ENCODE data around the gene SPEM2. TPM values are rescaled to one million over a fixed set of nuclear protein-coding genes. Genes with fewer than 3 reads are reported as not detected.

Gene SPEM2
- total RNA-seq: not detected

DNA sequence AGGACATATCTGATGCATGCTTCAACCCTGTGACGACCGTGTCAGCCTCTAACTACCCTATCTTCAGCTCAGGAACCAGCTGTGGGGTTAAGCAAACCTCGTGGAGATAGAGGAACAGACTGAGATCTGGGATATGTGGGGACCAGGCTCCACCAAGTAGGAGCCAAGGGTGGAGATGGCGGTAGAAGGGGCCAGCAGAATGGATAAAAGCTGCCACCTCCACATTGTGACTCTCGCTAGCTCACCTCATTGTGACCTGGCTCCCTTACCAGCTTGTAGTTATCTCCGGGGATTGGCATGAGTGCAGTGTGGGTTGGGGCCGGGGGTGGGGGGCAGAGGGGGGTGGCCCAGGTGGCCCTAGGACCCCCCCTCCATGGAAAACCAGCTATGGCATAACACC is at the start of gene SPEM2:
Gene SPEM2, plus strand, starts transcription at position 301 of the 400 bp plus-strand sequence. Its CDS starts 73 bp downstream, at position 374.

DNA sequence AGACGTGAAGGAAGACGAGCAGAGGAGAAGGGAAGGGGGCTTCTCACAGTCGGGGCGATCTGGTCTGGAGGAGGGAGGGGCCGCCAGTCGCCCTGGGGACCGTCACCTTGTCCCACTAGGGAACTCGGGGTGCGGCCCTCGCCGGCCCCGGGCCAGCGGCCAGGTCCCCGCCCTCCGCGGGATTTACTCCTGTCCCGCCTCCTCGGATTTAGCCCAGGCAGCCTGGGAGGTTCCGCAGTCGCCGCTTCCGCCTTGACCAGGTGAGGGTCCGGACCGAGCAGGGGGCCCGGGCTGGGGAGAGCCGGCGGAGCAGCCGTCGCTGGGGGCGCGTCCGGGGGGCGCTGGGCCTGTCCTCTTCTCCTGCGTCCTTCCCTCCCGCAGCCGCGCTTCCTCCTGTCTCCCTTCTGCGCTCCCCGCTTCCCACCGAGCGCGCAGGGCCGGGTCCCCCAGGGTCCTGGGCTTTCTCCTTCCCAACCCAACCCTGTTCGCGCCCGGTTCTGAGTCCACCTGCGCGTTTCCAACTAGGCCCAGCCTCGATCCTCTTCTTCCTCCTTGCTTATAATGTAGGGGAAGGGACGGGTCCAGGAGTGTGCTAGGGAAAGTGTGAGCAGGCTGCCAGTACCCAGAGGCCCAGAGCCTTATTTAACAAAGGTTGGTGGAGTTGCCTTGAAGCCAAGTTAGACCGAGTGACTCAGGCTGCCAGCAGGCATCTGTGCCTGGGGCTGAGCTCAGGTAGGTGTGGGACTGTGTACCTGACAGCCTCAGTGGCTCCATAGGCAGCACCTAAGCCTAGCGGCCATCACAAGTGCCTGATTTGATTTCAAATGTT is 44.3 kb upstream of the SPEM2 start, which contains the start of gene TNK1:
Gene TNK1, plus strand, starts transcription at position 235 of the 829 bp plus-strand sequence. CDS start 1,838 bp downstream, outside the sequence.

GRCh38 chr17:7394452-7395191 is 30.8 kb upstream of the SPEM2 start, which contains the start of gene PLSCR3:
Gene PLSCR3 (minus strand): TSS chr17:7394525. CDS start chr17:7394110, 415 bp downstream.

DNA sequence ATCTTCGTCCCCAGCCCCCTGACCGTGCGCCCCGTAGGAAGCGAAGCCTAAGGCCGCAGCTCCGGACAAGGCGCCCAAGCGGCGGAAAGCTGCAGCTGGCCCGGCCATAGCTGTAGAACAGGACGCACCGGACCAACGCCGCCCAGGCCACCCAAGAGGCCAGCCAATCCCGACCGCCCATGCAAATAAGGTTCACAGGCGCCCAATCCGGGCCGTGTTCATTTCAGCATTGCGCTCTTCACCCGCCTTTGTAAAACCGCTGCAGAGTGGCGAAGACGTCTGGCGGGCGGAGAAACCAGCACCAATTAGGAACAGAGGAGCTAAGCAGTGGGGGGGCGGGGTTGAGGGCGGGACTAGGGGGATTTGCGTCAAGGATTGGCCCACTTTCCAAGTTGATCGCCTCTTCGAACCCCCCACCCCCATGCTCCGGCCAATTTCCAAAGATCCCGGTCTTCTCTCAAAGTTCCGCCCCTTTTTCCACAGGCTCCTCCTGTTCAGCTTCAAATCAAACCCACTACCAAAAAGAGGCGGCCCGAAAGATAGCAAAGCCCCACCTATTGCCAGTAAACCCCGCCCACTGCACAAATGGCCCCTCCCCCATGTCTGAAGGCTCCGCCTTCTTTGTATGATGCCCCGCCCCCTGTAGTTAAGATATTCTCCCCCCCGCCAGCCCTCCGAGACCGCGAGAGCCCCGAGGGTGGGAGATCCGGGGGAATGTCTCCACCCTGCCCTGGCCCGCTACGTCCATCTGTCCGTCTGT is 21.3 kb upstream of the SPEM2 start, which contains the start of gene TMEM256:
Gene TMEM256, minus strand, starts transcription at position 121 of the 760 bp plus-strand sequence. Its CDS starts 13 bp downstream, at position 108.

DNA sequence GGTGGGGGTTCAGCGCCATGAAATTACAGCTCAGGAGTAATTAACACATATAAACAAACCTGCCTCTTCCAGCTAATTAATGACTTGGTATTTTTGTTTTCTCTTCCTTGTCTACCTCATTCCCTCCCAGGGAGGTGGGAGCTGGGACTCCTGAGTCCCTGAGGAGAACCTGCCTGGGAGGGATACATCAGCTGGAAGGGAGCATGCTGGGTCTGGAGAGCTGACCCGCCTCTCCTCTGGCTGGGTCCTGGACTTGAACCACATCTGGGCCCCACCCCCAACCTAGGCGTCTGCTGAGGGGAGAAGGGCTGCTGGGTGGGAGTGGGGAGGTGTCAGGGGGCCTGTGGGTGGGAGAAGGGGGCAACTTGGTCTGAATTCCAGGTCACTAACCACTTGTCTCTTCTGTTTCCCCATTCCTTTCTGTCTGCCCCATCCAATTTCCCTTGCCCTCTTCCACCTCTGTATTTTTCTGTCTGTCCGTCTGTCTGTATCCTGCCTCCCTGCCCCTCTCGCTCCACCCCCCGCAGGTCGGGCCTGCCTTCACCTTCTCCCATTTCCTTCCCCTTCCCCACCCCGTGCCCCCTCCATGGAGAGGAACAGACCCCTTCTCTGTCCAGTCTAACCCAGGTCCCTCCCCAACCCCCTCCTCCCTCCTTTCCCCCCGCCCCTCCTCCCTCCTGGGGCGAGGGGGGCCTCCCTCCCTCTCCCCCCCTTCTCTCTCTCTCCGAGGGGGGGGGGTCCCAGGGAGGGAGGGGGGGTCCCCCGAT is 17.7 kb upstream of the SPEM2 start, which contains the start of gene NLGN2:
Gene NLGN2, plus strand, starts transcription at position 361 of the 767 bp plus-strand sequence. CDS start 411 bp downstream, outside the sequence.

GRCh38 chr17:7419819-7420610 is 5.4 kb upstream of the SPEM2 start, which contains the start of gene SPEM1:
Gene SPEM1 (plus strand): TSS chr17:7420324. CDS start chr17:7420385, 61 bp downstream.

DNA sequence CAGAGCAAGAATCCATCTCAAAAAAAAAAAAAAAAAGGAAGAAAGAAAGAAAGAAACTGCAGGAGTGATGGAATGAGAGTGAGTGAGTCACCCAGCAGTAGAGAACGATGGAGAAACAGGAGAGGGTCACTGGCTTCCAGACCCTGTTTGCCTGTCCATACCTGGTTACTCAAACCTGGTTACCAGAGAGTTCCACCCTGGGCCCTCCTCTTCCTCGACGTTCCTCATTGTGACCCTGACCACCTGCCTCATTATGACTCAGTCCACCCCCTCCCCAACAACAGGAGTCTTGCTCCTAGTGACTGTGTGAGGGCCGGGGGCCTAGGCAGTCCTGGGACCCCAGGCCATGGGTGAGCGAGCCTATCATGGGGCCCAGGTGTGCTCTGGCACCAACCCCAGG is 3.1 kb downstream of the SPEM2 start, which contains the start of gene SPEM3:
Gene SPEM3, plus strand, starts transcription at position 301 of the 400 bp plus-strand sequence. Its CDS starts 46 bp downstream, at position 347.

DNA sequence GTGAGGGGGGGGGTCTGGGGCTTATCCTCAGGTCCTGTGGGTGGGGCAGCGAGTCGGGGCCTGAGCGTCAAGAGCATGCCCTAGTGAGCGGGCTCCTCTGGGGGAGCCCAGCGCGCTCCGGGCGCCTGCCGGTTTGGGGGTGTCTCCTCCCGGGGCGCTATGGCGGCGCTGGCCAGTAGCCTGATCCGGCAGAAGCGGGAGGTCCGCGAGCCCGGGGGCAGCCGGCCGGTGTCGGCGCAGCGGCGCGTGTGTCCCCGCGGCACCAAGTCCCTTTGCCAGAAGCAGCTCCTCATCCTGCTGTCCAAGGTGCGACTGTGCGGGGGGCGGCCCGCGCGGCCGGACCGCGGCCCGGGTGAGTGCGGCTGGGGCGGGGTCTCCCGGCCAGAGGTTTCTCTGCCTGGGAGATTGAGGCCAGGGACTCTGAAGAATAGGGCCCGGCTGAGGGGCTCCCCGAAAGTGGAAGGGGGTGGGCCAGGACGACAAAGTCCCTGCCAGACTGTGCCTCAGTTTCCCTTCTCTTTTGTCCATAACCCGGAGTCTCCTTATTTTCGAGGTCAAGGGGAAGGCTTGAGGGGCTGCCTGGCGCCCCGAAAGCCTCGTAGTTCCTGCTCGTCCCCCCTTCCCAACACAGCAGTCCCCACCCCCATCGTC is 14.2 kb downstream of the SPEM2 start, which contains the start of gene FGF11:
Gene FGF11, plus strand, starts transcription at position 51 of the 651 bp plus-strand sequence. Its CDS starts 109 bp downstream, at position 160.

GRCh38 chr17:7444682-7445618 is 19.5 kb downstream of the SPEM2 start, which contains the start of gene CHRNB1:
Gene CHRNB1 (plus strand): TSS chr17:7445061. CDS start chr17:7445128, 67 bp downstream.

Other genes starting within 250 kb of the SPEM2 start
- 1 to 10 TPM in 1 of 2 experiments, under 1 TPM in 1; 0.63 to 1.2 TPM for gene ASGR1, start 246.2 kb upstream of the SPEM2 start, total RNA-seq
- gene DLG4, start 205.8 kb upstream of the SPEM2 start, total RNA-seq: 10 to 100 TPM; 11.6 to 11.9 TPM
- 100 to 1,000 TPM; 291 to 311 TPM for gene ACADVL, start 205.7 kb upstream of the SPEM2 start, total RNA-seq
- gene DVL2, start 191.1 kb upstream of the SPEM2 start, total RNA-seq: 10 to 100 TPM; 47.0 to 47.5 TPM
- gene PHF23, start 186.2 kb upstream of the SPEM2 start, total RNA-seq: 10 to 100 TPM; 53.9 to 55.9 TPM
- 100 to 1,000 TPM; 276 to 282 TPM for gene GABARAP, start 183.2 kb upstream of the SPEM2 start, total RNA-seq
- gene CTDNEP1, start 173.9 kb upstream of the SPEM2 start, total RNA-seq: 100 to 1,000 TPM; 154 to 160 TPM
- 10 to 100 TPM; 36.2 to 44.5 TPM for gene ELP5, start 173.4 kb upstream of the SPEM2 start, total RNA-seq
- under 1 TPM; 0.53 to 0.76 TPM for gene CLDN7, start 163.1 kb upstream of the SPEM2 start, total RNA-seq
- gene SLC2A4, start 143.9 kb upstream of the SPEM2 start, total RNA-seq: not detected
- gene YBX2, start 131.0 kb upstream of the SPEM2 start, total RNA-seq: under 1 TPM; 0.55 to 0.67 TPM
- gene EIF5A, start 118.0 kb upstream of the SPEM2 start, total RNA-seq: 100 to 1,000 TPM; 429 to 433 TPM
- gene GPS2, start 110.3 kb upstream of the SPEM2 start, total RNA-seq: 10 to 100 TPM; 67.6 to 77.5 TPM
- 10 to 100 TPM; 35.8 to 41.7 TPM for gene NEURL4, start 96.3 kb upstream of the SPEM2 start, total RNA-seq
- 100 to 1,000 TPM; 738 to 785 TPM for gene ACAP1, start 89.1 kb upstream of the SPEM2 start, total RNA-seq
- 1 to 10 TPM; 7.0 to 7.1 TPM for gene KCTD11, start 73.5 kb upstream of the SPEM2 start, total RNA-seq
- not detected for gene TMEM95, start 70.5 kb upstream of the SPEM2 start, total RNA-seq
- 1 to 10 TPM; 1.6 to 1.9 TPM for gene TNK1, start 44.5 kb upstream of the SPEM2 start, total RNA-seq
- gene PLSCR3, start 31.1 kb upstream of the SPEM2 start, total RNA-seq: 100 to 1,000 TPM; 159 to 160 TPM
- gene TMEM256, start 21.5 kb upstream of the SPEM2 start, total RNA-seq: 10 to 100 TPM; 66.2 to 67.9 TPM
- 1 to 10 TPM; 4.9 to 5.1 TPM for gene NLGN2, start 17.8 kb upstream of the SPEM2 start, total RNA-seq
- gene SPEM1, start 5.3 kb upstream of the SPEM2 start, total RNA-seq: not detected
- gene SPEM3, start 3.2 kb downstream of the SPEM2 start, total RNA-seq: not detected
- 10 to 100 TPM; 16.3 to 17.0 TPM for gene TMEM102, start 9.8 kb downstream of the SPEM2 start, total RNA-seq
- gene FGF11, start 13.9 kb downstream of the SPEM2 start, total RNA-seq: 10 to 100 TPM; 21.3 to 21.6 TPM
- 10 to 100 TPM; 15.3 to 19.0 TPM for gene CHRNB1, start 19.4 kb downstream of the SPEM2 start, total RNA-seq
- 10 to 100 TPM; 29.0 to 29.5 TPM for gene ZBTB4, start 54.0 kb downstream of the SPEM2 start, total RNA-seq
- gene SLC35G6, start 55.8 kb downstream of the SPEM2 start, total RNA-seq: not detected
- 100 to 1,000 TPM; 174 to 175 TPM for gene POLR2A, start 58.8 kb downstream of the SPEM2 start, total RNA-seq
- gene TNFSF12, start 123.4 kb downstream of the SPEM2 start, total RNA-seq: 100 to 1,000 TPM; 100 to 103 TPM
- 1 to 10 TPM; 7.2 to 7.4 TPM for gene TNFSF13, start 133.1 kb downstream of the SPEM2 start, total RNA-seq
- 10 to 100 TPM; 37.6 to 42.1 TPM for gene SENP3, start 136.3 kb downstream of the SPEM2 start, total RNA-seq
- 10 to 100 TPM in 1 of 2 experiments, 1 to 10 TPM in 1; 9.8 to 10.3 TPM for gene CD68, start 154.0 kb downstream of the SPEM2 start, total RNA-seq
- 10 to 100 TPM; 52.8 to 56.0 TPM for gene MPDU1, start 158.2 kb downstream of the SPEM2 start, total RNA-seq
- under 1 TPM; 0.17 to 0.38 TPM for gene SOX15, start 164.5 kb downstream of the SPEM2 start, total RNA-seq
- gene FXR2, start 189.3 kb downstream of the SPEM2 start, total RNA-seq: 10 to 100 TPM; 29.3 to 32.6 TPM
- 10 to 100 TPM; 32.7 to 38.7 TPM for gene SAT2, start 202.2 kb downstream of the SPEM2 start, total RNA-seq
- not detected for gene SHBG, start 204.5 kb downstream of the SPEM2 start, total RNA-seq
- gene ATP1B2, start 225.3 kb downstream of the SPEM2 start, total RNA-seq: under 1 TPM; 0.17 to 0.18 TPM